ENCODE measurements around the gene CYB5B. TPM values are rescaled to one million over a fixed set of nuclear protein-coding genes. Genes with fewer than 3 reads are reported as not detected.

Gene CYB5B
- total and polyA plus RNA-seq, 4 donors = 38.7 to 86.3 (median 45.8) TPM

GRCh38 chr16:69386596-69386995 lies 37.8 kb upstream of the CYB5B start:
- no peak overlapping the region for H3K4me3 ChIP-seq (ENCODE audit: low read depth in 1 of 3, low read length in 3 of 3)
- WGBS = 97% methylated on average over 1 of the region's 1 CpG
- no peak for DNase-seq (ENCODE audit: low spot score)
- H3K4me1 ChIP-seq (ENCODE audit: control insufficient read depth in 4 of 4, insufficient read depth in 4 of 4, low read length in 3 of 4) = peaks cover 0 to 10% (median 3%) of the 10 kb centered on the region in 4 donors
- H3K27me3 ChIP-seq (ENCODE audit: control insufficient read depth in 4 of 4, insufficient read depth in 4 of 4, low read length in 3 of 4) = no peaks in the 10 kb centered on the region
- peaks cover 2 to 16% (median 13%) of the 10 kb centered on the region in 4 donors for H3K36me3 ChIP-seq (ENCODE audit: control insufficient read depth in 4 of 4, insufficient read depth in 3 of 4, low read depth in 1 of 4, low read length in 3 of 4)
- no peak overlapping the region for H3K9ac ChIP-seq (ENCODE audit: low read depth in 1 of 2, low read length in 2 of 2)
- no peaks in the 10 kb centered on the region for H3K9me3 ChIP-seq (ENCODE audit: control insufficient read depth in 4 of 4, low read length in 3 of 4)
- H3K27ac ChIP-seq (ENCODE audit: low read depth in 1 of 2, low read length in 2 of 2) = no peak overlapping the region
- TF ChIP-seq, protein P1, sequence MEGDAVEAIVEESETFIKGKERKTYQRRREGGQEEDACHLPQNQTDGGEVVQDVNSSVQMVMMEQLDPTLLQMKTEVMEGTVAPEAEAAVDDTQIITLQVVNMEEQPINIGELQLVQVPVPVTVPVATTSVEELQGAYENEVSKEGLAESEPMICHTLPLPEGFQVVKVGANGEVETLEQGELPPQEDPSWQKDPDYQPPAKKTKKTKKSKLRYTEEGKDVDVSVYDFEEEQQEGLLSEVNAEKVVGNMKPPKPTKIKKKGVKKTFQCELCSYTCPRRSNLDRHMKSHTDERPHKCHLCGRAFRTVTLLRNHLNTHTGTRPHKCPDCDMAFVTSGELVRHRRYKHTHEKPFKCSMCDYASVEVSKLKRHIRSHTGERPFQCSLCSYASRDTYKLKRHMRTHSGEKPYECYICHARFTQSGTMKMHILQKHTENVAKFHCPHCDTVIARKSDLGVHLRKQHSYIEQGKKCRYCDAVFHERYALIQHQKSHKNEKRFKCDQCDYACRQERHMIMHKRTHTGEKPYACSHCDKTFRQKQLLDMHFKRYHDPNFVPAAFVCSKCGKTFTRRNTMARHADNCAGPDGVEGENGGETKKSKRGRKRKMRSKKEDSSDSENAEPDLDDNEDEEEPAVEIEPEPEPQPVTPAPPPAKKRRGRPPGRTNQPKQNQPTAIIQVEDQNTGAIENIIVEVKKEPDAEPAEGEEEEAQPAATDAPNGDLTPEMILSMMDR (IDR thresholded peaks at IDR 0.05; ENCODE audit: low read depth, low read length, missing input control) = no peak
- TF ChIP-seq GABPA (IDR thresholded peaks at IDR 0.05 in 1 of 2, conservative IDR thresholded peaks at IDR 0.05 in 1 of 2) = no peak
- TF ChIP-seq RAD21 (IDR thresholded peaks at IDR 0.05) = no peak
- TF ChIP-seq FOXA1 (IDR thresholded peaks at IDR 0.05) = no peak
- TF ChIP-seq, protein P2, sequence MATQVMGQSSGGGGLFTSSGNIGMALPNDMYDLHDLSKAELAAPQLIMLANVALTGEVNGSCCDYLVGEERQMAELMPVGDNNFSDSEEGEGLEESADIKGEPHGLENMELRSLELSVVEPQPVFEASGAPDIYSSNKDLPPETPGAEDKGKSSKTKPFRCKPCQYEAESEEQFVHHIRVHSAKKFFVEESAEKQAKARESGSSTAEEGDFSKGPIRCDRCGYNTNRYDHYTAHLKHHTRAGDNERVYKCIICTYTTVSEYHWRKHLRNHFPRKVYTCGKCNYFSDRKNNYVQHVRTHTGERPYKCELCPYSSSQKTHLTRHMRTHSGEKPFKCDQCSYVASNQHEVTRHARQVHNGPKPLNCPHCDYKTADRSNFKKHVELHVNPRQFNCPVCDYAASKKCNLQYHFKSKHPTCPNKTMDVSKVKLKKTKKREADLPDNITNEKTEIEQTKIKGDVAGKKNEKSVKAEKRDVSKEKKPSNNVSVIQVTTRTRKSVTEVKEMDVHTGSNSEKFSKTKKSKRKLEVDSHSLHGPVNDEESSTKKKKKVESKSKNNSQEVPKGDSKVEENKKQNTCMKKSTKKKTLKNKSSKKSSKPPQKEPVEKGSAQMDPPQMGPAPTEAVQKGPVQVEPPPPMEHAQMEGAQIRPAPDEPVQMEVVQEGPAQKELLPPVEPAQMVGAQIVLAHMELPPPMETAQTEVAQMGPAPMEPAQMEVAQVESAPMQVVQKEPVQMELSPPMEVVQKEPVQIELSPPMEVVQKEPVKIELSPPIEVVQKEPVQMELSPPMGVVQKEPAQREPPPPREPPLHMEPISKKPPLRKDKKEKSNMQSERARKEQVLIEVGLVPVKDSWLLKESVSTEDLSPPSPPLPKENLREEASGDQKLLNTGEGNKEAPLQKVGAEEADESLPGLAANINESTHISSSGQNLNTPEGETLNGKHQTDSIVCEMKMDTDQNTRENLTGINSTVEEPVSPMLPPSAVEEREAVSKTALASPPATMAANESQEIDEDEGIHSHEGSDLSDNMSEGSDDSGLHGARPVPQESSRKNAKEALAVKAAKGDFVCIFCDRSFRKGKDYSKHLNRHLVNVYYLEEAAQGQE (IDR thresholded peaks at IDR 0.05) = no peak
- TF ChIP-seq RXRA (IDR thresholded peaks at IDR 0.05) = no peak
- TF ChIP-seq EGR1 (IDR thresholded peaks at IDR 0.05; ENCODE audit: low read depth in 2 of 2) = no peak

DNA sequence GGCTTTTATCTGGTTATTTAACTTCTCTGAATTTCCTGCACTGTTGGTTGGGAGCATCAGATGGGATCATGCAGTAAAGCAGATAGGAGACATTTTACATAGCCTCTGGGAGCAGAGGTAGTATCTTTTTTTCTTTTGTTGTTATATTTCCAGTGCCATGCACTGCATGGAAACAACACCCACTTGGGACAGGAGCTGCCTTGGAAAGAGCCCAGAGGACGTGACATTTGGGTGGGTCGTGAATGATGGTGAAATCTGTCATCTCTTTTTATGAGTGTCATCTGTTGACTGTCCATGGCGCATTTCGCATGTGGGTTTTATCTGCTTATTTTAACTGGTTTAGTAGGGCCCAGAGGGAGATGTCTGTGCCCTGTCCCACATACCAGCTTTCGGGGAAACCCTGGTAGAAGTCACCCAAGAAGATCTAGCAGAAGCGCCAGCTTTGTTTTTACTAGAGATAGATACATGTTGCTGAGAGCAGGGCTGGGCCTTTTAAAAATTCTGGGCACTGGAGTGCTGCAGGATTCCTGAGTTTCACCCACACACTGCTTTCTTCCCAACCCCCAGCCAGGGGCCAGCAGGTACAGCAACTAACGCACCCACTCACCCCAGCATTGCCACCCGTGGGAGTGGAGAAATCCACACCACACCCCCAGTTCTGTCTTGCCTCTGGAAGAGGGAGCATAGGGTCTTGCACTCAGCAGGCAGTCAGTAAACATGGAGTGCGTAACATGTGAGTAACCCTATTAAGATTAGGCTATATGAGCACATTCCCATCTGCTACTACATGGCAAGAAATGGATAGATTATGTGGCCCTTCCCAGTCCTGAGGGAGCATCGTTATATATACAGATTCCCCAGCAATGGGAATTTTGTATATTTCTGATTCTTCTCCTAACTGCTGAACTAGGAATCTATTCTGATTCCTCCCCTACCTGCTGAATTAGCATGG lies 30.2 kb upstream of the CYB5B start:
- Histone ChIP-seq H3K4me3 (ENCODE audit: low read depth in 1 of 3, low read length in 3 of 3) (no peak overlapping the region), H3K9ac (ENCODE audit: low read depth in 1 of 2, low read length in 2 of 2) (no peak overlapping the region), H3K9me3 (ENCODE audit: control insufficient read depth in 4 of 4, low read length in 3 of 4) (no peaks in the 10 kb centered on the region), H3K27ac (ENCODE audit: low read depth in 1 of 2, low read length in 2 of 2) (no peak overlapping the region), H3K4me1 (ENCODE audit: control insufficient read depth in 4 of 4, insufficient read depth in 4 of 4, low read length in 3 of 4) (peaks cover 4 to 27% (median 17%) of the 10 kb centered on the region in 4 donors), H3K36me3 (ENCODE audit: control insufficient read depth in 4 of 4, insufficient read depth in 3 of 4, low read depth in 1 of 4, low read length in 3 of 4) (no peaks in the 10 kb centered on the region), H3K27me3 (ENCODE audit: control insufficient read depth in 4 of 4, insufficient read depth in 4 of 4, low read length in 3 of 4) (no peaks in the 10 kb centered on the region)
- WGBS = 79% methylated on average over 10 of the region's 10 CpGs
- no peak for DNase-seq (ENCODE audit: low spot score)
- TF ChIP-seq MAX (IDR thresholded peaks at IDR 0.05) = no peak
- TF ChIP-seq GABPA (IDR thresholded peaks at IDR 0.05 in 1 of 2, conservative IDR thresholded peaks at IDR 0.05 in 1 of 2) = no peak
- no peak for TF ChIP-seq RXRA (IDR thresholded peaks at IDR 0.05)
- no peak for TF ChIP-seq JUND (IDR thresholded peaks at IDR 0.05)
- TF ChIP-seq NR2F2 (IDR thresholded peaks at IDR 0.05) = no peak
- no peak for TF ChIP-seq EGR1 (IDR thresholded peaks at IDR 0.05; ENCODE audit: low read depth in 2 of 2)
- no peak for TF ChIP-seq HNF4G (IDR thresholded peaks at IDR 0.05)
- no peak for TF ChIP-seq FOXA2 (IDR thresholded peaks at IDR 0.05)
- no peak for TF ChIP-seq HNF4A (conservative IDR thresholded peaks at IDR 0.05)
- no peak for TF ChIP-seq RAD21 (IDR thresholded peaks at IDR 0.05)
- no peak for TF ChIP-seq TAF1 (conservative IDR thresholded peaks at IDR 0.05)
- no peak for TF ChIP-seq YY1 (IDR thresholded peaks at IDR 0.05)
- TF ChIP-seq, protein P3, sequence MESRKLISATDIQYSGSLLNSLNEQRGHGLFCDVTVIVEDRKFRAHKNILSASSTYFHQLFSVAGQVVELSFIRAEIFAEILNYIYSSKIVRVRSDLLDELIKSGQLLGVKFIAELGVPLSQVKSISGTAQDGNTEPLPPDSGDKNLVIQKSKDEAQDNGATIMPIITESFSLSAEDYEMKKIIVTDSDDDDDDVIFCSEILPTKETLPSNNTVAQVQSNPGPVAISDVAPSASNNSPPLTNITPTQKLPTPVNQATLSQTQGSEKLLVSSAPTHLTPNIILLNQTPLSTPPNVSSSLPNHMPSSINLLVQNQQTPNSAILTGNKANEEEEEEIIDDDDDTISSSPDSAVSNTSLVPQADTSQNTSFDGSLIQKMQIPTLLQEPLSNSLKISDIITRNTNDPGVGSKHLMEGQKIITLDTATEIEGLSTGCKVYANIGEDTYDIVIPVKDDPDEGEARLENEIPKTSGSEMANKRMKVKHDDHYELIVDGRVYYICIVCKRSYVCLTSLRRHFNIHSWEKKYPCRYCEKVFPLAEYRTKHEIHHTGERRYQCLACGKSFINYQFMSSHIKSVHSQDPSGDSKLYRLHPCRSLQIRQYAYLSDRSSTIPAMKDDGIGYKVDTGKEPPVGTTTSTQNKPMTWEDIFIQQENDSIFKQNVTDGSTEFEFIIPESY (IDR thresholded peaks at IDR 0.05) = no peak
- TF ChIP-seq SP1 (IDR thresholded peaks at IDR 0.05) = no peak

Measured in liver (tissue), 9 donors.